HG02678 (cell line): ENCODE results near the gene BBLN.

ENCODE experiments used
- ATAC-seq: cut with Tn5 transposase; IDR thresholded peaks from one replicate; pipeline ENCODE4 v1.9.1; 2021; ENCODE audit warnings: mild to moderate bottlenecking, moderate library complexity; ENCODE audit not compliant: unreplicated experiment

The BBLN gene

DNA sequence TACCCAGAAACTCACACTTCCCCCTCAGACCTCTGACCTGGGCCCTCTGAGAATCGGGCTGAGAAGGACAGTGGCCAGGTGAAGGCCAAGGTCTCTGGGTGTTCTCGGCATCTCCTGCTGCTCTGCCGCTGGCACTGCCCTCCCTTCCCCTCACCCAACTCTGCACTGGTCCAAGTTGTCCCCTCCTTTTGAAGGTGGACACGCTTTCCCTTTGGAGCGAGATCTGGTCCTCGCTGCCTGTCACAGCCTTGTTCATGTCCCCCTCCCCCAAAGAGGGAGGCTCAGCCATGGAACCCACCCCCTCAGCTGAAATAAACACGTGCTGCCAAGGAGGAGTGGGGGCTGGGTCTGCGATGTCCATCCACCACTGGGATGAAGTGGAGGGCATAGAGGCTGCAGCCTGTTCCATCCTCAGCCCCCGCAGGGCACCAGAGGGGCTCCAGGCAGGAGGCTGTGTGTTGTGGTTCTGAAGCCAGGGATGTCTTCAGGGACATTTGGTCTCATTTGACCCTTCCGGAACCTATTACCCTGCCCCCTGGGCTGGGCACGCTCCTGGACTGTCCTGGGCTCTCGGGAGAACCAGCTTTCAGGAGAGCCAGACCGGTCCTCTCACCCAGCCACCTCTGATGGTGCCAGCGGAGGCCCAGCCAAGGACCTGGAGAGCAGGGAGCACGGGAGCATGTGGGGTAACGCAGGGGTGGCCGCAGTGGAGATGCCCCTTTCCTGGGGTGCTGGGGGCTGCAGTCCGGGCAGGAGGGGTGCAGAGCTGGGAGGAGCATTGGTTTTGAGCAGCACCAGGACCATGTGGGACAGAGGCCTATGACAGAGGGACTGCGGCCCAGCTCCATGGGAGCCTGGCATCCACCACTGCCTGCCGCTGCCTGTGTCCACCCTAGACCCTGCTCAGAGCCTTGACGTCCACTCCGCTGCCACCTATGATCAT is 15.6 kb upstream of the BBLN start:
- no peak for ATAC-seq

DNA sequence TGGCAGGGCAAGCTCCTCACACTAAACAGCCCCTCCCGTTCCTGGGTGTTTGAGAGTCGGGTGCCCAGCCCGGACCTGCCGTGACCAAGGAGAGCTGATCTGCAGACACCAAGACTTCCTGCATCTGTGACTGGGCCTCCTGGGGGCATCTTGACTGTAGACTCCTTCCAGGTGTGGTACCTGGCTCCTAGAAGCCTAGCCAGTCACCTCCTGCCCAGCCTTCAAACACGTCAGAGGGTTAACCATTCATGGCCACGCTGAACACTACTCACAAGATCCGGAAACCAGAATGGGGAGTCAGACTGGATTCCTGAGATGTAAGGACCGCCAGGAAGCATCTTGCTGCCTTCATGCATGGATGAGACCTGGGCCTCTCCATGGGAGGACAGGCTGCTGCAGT is 14.5 kb upstream of the BBLN start:
- no peak for ATAC-seq

DNA sequence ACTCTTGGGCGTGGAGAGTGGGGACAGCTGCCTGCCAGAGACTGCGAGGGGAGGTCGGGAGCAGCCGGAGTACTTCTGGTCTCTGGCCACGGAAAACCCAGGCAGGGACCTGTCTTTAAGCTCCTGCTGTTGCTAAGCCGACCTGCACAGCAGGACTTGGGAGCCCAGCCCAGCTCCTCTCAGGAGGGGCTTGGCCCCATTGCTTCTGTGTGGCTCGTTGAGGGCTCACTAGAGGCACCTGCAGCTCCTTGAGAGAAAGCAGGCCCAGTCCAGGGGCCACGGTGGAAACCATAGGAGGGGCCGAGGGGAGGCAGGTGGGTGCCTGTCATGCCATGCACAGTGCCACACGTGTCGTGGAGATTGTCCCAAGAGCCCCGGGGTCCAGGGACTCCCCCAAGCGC is 14.1 kb upstream of the BBLN start:
- no peak for ATAC-seq

DNA sequence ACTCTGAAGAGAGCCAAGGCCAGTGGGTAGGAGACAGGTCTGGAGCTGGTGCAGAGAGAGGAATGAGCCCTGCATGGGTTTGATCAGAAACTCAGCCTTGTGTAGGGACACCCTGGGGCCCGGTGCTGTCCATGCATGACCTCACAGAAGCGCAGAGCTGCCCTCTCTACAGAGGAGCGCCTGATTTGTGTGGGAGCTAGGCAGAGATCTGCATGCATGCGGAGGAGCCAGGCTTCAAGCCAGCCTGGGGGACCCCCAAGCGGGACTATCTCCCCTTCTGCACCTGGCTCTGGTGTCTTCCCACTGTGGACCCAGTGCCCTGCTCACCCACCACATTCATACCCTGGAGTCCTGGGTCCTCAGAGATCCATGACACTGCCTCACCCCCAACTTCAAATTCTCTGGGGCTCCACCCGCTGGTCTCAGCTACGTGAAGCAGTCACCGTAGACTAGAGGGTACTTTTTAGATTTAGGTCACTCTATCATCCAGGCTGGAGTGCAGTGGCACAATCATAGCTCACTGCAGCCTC is 13.4 kb upstream of the BBLN start:
- no peak for ATAC-seq

DNA sequence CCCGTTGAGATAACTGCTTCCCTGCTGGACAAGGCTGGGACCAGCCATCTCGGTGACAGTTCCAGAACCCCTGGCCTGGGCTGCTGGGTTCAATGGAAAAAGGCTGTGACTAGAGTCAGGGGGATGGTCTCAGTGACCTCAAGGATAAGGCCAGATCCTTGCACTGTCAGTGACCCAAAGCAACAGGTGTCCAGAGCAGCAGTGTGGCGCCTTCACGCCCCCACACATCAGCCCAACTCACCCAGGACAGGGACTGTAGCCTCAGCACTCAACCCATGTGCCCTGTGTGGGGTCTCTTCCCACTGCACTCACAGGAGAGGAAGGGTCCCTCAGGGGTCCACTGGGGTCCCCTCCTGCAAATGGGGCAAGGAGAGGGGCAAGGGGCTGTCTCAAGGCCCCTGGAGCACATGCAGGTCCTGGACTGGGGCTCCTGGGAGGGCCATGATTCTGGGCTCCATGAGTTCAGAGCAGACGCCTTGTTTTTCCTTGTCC is 11.5 kb upstream of the BBLN start:
- no peak for ATAC-seq

DNA sequence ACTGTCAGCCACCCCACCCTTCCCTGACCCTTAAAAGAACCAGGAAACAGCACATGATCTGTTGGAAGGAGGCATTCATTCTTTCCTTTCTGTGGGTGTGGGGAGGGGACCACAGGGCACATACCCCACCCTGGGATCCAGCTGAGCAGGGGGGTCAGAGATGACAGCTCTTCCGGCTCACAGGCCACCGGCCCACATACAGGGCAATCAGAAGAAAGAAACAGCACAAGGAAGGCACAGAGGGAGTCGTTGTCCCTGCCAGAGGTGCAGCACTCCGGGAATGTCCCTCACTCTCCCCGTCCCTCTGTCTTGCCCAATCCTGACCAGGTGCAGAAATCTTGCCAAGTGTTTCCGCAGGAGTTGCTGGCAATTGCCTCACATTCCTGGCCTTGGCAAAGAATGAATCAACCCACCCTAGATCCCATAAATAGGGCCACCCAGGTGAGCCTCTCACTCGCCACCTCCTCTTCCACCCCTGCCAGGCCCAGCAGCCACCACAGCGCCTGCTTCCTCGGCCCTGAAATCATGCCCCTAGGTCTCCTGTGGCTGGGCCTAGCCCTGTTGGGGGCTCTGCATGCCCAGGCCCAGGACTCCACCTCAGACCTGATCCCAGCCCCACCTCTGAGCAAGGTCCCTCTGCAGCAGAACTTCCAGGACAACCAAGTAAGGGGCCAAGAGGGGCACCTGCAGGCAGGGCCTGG is 10.9 kb upstream of the BBLN start, which contains the start of gene LCN2:
Gene LCN2, plus strand, starts transcription at position 453 of the 701 bp plus-strand sequence. Its CDS starts 73 bp downstream, at position 526.
- no peak for ATAC-seq

DNA sequence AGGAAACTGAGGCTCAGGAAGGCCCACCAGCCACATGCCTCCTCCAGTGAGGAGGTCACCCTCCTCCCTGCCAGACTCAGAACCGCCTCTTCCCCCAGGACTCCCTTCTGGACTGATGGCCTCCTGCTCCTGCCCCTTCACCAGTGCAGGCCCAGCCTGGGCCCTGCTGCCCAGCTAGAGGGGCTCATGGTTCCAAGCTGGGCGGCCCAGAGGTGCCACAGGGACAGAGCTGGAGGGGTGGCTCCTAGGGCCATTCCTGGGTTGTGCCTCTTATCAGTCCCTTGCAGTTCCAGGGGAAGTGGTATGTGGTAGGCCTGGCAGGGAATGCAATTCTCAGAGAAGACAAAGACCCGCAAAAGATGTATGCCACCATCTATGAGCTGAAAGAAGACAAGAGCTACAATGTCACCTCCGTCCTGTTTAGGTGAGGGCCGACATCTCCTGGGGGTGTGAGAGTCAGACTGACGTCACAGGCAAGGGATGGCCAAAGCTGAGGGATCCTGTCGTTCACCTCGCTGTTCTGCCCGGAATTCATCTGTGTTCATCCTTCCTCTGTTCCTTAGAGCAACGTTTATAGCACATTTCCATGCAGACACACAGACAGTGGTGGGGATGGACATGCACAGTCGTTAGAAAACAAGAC is 10.0 kb upstream of the BBLN start:
- no peak for ATAC-seq

DNA sequence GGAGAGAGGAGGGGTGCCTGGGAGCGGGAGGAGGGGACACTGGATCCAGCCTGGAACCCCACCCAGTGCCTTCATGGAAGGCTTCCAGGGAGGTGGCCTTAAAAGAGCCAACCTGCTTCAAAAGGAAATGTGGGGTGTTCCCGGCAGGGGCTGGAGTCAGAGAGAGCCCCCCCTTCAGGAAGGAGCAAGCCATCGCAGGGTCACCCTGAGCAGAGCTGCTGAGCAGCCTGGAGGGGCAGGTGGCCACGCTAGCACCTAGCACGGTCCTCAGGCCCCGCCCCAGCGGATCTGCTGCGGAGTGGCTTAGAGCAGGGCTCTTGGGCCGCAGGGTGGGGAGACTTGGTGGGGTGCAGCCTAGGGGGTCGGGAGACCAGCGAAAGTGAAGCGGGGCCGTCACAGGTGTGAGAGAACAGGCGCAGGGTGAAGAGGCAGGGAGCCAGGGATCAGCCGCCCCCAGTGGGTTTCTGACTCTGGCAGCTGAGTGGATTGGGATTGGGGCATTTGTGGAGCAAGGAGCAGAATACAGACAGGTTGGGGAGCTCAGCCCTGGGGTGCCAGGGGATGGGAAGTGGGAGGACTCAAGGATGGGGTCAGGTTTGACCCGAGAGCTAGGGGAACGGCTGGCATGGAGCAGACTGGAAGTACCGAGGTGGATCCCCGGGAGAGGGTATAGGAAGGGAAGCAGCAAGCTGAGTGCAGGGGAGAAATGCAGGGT is 9.3 kb upstream of the BBLN start:
- no peak for ATAC-seq

DNA sequence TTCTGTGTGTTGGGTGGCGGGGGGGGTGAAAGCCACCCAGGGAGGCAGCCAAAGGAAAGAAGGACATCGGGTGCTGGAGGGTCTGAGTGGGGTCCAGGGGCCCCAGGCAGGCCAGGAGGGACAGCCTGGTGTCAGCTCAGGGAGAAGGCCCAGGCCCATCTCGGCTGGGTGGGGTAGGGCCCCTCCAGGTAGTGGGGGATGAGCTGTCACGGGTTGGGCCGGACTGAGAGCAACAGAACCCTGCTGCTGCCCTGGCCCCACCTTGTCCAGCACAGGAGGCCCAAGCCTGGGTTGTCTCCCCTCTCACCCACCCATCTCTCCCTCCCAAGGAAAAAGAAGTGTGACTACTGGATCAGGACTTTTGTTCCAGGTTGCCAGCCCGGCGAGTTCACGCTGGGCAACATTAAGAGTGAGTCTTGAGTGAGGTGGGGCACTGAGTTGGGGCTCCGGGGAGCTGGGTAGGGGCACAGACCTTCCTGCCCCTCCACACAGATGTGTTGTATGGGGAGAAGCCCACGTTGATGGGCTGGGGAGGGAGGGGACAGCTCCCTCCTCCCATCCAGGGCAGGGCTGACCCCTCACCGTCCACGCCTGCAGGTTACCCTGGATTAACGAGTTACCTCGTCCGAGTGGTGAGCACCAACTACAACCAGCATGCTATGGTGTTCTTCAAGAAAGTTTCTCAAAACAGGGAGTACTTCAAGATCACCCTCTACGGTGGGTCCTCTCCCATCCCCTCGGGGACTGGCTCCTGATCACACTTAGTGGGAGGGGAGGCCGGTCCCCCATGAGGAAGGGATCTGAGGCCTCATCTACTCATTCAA is 8.5 kb upstream of the BBLN start:
- ATAC-seq = no peak

DNA sequence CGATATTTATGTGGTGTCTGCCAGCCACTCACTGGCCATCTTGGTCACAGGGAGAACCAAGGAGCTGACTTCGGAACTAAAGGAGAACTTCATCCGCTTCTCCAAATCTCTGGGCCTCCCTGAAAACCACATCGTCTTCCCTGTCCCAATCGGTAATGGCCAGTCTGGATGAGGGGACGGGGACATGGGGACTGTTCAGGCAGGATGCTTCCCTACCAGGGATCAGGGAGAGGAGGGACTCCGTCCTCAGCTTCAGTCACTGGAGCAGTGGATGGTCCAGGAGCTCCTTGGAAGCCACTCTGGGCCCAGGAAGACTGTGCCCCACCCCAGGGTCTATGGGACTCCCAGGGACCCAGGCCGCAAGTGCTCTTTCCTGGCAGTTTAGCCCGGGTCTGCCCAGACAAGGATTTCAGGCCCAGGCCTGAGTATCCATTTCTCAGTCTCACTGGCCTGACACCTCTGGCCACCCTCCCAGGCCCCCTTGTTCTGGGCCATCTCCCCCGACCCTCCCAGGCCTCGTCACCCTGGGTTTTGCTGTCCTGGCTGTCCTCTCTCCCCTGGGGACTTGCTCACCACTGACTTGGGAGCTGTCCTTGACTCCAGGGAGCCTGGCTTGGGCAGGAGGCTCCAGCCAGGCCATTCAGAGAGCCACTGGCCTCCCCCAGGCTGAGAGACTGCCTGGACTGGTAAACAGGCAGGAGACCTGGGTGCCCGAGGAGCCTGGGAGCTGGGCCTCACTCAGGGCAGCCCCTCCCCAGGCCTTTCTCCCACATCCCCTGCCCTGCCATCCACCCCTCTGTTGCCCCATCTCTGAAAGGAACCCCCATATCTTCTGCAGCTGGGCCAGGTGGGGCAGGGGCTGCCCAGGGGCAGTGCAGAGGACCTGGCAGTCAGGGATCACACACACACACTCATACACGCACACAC is 7.7 kb upstream of the BBLN start:
- no peak for ATAC-seq

DNA sequence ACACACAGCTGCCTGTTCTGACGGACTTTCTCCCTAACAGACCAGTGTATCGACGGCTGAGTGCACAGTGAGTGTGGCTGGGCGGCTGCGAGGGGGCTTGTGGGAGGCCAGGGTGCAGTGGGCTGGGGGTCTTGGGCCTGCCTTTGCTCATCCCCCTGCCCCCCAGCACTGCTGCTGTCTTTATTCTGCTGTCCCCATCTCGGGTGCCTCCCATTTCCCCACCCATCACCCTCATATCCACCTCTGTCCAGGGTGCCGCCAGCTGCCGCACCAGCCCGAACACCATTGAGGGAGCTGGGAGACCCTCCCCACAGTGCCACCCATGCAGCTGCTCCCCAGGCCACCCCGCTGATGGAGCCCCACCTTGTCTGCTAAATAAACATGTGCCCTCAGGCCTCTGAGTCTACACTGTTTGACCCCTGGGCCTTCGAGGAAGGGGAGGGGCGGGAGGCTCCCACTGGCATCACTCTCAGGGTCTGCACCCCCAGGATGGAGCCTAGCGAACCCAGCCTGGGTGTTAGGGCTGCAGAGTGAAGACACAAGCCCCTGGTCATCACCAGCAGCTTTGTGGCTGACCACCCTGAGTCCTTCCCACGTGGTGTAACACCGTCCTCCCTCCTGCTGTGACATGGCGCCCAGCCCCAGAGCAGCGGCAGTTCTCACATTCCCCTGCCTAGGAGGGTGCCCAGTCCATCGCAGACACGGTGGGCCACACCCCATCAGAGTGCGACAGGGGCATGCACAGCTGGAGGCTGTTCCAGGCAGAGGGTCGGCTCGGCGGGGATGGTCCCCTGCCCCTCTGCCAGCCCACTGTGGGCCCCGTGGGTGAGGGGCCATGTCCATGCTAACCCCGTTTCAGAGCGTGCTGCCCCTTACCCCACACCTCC is 6.8 kb upstream of the BBLN start:
- ATAC-seq = no peak

DNA sequence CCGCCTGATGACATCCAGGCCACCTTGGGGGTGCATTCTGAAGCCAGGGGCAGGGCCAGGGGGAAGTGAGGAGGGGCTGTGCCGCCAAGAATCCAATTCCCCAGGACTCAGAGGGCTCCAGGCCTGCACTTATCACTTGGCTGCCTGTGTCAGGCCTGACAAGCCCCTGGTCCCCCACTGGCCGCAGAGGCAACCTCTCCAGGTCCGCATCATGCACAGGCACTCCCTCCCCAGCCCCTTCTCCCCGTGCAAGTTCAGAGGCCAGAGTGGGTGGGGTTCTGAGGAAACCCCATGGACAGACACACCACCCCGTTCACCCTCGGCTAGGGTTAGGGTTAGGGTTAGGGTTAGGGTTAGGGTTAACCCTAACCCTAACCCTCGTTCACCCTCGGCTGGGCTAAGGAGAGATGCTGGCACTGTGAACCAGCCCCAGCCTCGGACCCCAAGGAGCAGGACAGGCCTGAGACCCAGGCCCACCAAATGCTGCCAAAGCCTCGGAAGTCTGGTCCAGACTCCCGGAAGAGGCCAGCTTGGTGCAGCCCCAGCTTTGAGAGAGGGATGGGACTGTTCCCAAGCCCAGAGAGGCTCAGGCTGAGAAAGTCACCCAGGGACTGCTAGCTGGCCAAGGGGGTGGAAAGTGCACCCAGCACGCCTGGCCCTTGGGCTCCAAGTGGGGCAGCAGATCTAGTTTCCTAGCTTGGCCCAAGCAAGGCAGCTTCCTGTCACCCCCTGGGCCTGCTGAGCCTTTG is 5.9 kb upstream of the BBLN start:
- ATAC-seq = no peak

DNA sequence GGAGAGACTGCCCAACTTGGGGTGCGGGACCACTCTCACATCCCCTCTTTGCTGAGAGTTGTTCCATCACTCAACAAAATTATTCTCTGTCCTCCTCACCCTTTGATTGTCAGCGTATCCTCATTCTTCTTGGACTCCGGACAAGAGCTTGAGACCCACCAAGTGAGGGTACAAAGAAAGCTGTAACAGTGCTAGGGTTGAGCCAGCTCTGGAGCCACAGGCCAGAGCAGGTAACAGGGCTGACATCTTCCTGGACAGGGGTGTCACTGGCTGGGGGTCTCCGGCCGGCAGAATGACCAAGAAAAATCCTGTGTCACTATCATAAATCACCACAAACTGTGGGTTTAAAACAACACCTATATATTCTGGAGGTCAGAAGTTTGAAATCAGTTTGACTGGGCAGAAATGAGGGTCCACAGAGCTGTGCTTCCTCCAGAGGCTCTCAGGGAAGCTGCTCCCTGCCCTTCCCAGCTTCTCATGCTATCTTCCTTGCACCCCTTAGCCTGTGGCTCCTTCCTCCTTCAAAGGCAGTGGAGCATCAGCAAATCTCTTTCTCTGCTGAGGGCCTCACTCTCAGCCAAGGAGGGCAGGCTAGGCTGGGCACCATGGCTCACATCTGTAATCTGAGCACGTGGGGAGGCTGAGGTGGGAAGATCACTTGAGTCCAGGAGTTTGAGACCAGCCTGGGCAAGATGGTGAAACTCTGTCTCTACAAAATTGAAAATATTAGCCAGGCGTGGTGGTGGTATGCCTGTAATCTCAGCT is 4.1 kb upstream of the BBLN start:
- no peak for ATAC-seq

DNA sequence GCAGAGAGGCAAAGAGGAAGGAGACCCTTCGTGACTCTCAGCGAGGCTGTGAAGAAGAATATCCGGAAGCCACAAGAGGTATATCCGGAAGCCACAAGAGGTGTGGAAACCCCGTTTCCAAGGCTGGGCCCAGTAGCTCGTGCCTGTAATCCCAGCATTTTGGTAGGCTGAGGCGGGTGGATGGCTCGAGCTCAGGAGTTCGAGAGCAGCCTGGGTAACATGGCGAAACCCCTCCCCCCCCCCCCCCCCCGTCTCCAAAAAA is 612 bp upstream of the BBLN start:
- ATAC-seq = no peak

DNA sequence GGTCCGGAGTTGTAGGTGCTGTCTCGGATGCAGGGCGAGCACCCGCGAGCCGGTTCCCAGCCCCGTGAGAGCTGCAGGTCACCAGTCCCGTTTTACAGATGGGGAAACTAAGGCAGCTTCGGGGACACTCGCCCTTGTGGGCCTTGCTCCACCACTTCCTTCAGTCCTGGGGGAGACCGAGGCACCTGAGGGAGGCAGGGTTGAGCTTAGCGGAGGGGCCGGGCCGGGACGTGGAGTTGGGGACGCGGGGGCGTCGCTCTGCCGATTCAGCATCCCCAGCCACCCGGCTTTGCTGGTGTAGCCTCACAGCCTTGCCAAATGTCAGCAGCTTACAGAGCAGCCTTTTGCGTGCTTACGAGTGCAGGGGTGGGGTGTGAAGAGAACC is 530 bp downstream of the BBLN start:
- ATAC-seq = peak; percentile 7

DNA sequence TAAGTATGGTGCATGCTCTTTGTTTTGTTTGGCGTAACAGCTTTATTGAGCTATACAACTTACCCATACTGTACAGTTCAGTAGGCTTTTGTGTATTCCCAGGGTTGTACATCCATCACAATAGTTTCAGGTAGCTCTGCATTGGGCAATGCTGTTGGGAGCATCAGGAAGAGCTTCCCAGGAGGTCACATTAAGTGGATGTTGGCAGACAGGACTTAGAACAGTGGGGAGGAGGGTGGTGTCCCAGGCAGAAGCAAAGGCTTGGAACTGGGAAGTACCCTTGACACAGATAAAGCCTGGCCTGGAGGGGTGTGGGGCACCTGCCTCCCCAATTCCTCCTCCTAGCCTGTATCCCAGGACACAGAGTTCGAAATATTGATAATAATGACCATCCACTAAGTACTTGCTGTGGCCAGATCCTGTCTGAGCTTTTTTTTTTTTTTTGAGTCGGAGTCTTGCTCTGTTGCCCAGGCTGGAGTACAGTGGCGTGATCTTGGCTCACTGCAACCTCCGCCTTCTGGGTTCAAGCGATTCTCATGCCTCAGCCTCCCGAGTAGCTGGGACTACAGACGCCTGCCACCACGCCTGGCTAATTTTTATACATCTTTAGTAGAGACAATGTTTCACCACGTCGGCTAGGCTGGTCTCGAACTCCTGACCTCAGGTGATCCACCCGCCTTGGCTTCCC is 1.3 kb downstream of the BBLN start:
- no peak for ATAC-seq
